ENCODE data around the gene ACSF3.

Gene ACSF3

GRCh38 chr16:89113152-89113547 lies 19.5 kb downstream of the ACSF3 start:
- DNase-seq: no peak

GRCh38 chr16:89113661-89114060 lies 20.0 kb downstream of the ACSF3 start:
- no peak for DNase-seq

GRCh38 chr16:89114159-89114981 lies 20.7 kb downstream of the ACSF3 start:
- DNase-seq: no peak

GRCh38 chr16:89115216-89115861 lies 21.7 kb downstream of the ACSF3 start:
- DNase-seq: no peak

GRCh38 chr16:89116341-89117226 lies 22.9 kb downstream of the ACSF3 start:
- no peak for DNase-seq

- DNase-seq: no peak
Measured at GRCh38 chr16:89117227-89117974, 23.7 kb downstream of the ACSF3 start.

- no peak for DNase-seq
Measured at GRCh38 chr16:89117975-89118289, 24.3 kb downstream of the ACSF3 start.

GRCh38 chr16:89118361-89119165 lies 24.9 kb downstream of the ACSF3 start:
- DNase-seq: no peak

GRCh38 chr16:89119166-89119621 lies 25.5 kb downstream of the ACSF3 start:
- no peak for DNase-seq

- DNase-seq: no peak
Measured at GRCh38 chr16:89119661-89120141, 26.0 kb downstream of the ACSF3 start.

- DNase-seq: no peak
Measured at GRCh38 chr16:89120281-89120680, 26.6 kb downstream of the ACSF3 start.

GRCh38 chr16:89120921-89121351 lies 27.3 kb downstream of the ACSF3 start:
- no peak for DNase-seq

GRCh38 chr16:89121691-89122321 lies 28.2 kb downstream of the ACSF3 start:
- DNase-seq: no peak

GRCh38 chr16:89122322-89122851 lies 28.7 kb downstream of the ACSF3 start:
- DNase-seq: peak; percentile 74

- DNase-seq: peak; percentile 66
Measured at GRCh38 chr16:89123001-89123830, 29.6 kb downstream of the ACSF3 start.

- no peak for DNase-seq
Measured at GRCh38 chr16:89123831-89124100, 30.1 kb downstream of the ACSF3 start.

GRCh38 chr16:89129378-89129777 lies 35.7 kb downstream of the ACSF3 start:
- DNase-seq: no peak

GRCh38 chr16:89130448-89130847 lies 36.8 kb downstream of the ACSF3 start:
- DNase-seq: no peak

- no peak for DNase-seq
Measured at GRCh38 chr16:89131783-89132182, 38.1 kb downstream of the ACSF3 start.

Data from NCI-H2171 (cell line).